Heart left ventricle (tissue), 16 donors: ENCODE results near the gene LONP1. TPM values are rescaled to one million over a fixed set of nuclear protein-coding genes. Genes with fewer than 3 reads are reported as not detected.

Experiments
- ATAC-seq, 4 donors: fragments of 200-7000 bp; cut with Tn5 transposase; one replicate each; pipeline ENCODE4 v1.9.1; 2020 to 2022; ENCODE audit warnings: moderate library complexity in 4 of 4, mild to moderate bottlenecking in 3 of 4, moderate number of reproducible peaks in 1 of 4
- DNase-seq, 5 donors: peaks; one replicate each; pipeline ENCODE4 v3.0.0-alpha.2; 2020
- H3K27ac ChIP-seq, 12 donors: fragments of 200-600 bp; sonication (generic) in 4 of 12; one replicate each; pipeline versions ENCODE4 v1.5.0 to v1.8.0; 2016 to 2022; ENCODE audit warnings: mild to moderate bottlenecking in 2 of 12
- H3K27me3 ChIP-seq, 9 donors: fragments of 200-600 bp; sonication (generic) in 2 of 9; one replicate each; pipeline versions ENCODE4 v1.5.1 to v1.8.0; 2016 to 2022; ENCODE audit warnings: mild to moderate bottlenecking in 3 of 9
- H3K36me3 ChIP-seq, 9 donors: fragments of 200-600 bp; sonication (generic) in 2 of 9; one replicate each; pipeline versions ENCODE4 v1.5.0 to v1.8.0; 2018 to 2022; ENCODE audit warnings: mild to moderate bottlenecking in 2 of 9
- H3K4me1 ChIP-seq, 12 donors: fragments of 200-600 bp; sonication (generic) in 4 of 12; one replicate each; pipeline versions ENCODE4 v1.5.0 to v1.8.0; 2016 to 2022; ENCODE audit warnings: mild to moderate bottlenecking in 3 of 12
- H3K4me3 ChIP-seq, 12 donors: fragments of 200-600 bp; sonication (generic) in 4 of 12; one replicate each; pipeline versions ENCODE4 v1.5.0 to v1.8.0; 2017 to 2022; ENCODE audit warnings: mild to moderate bottlenecking in 9 of 12, moderate library complexity in 4 of 12
- H3K9me3 ChIP-seq, 12 donors: fragments of 200-600 bp; sonication (generic) in 4 of 12; one replicate each; pipeline versions ENCODE4 v1.5.0 to v1.8.0; 2016 to 2022; ENCODE audit warnings: mild to moderate bottlenecking in 1 of 12
- POLR2A ChIP-seq, 2 donors: fragments of 450-650 bp; IDR thresholded peaks; one replicate each; pipeline ENCODE4 v1.6.1; 2017; ENCODE audit warnings: antibody characterized with exemption in 2 of 2, mild to moderate bottlenecking in 2 of 2, moderate library complexity in 2 of 2
- WGBS, 4 donors: extraction: QIAGEN DNeasy Blood & Tissue Kit in 2 of 4; methylation state at CpG; one replicate each; pipeline versions ENCODE4 v1.1.5 to v1.1.7; 2013 to 2018; 5-methylcytosine and 5-hydroxymethylcytosine counted together
- intact Hi-C, 10 donors: fragments of 100-400 bp; cut with DNase I; formaldehyde crosslinking; loops; one replicate each; pipeline versions ENCODE4 v1.11.1 to v1.14.2; 2022
- polyA plus RNA-seq, 2 donors: library from polyadenylated mRNA; stranded (reverse); fragments of 200-250 nt; gene quantifications; one replicate each; pipeline ENCODE4 v1.2.3, GENCODE V29; 2013
- total RNA-seq, 9 donors: library from RNA; depleted of rRNA in 2 of 9; stranded (reverse); fragments of >200 nt in 2 of 9; fragmentation: NEBNext Ultra II Directional in 3 of 9; extraction: Animal tissue kit (Norgen Biotek cat#: 25700) in 3 of 9; gene quantifications; one replicate each; pipeline versions ENCODE4 v1.1.0 to v1.2.4, GENCODE V29; 2016 to 2023
- TF ChIP-seq, protein P1 (sequence below), 12 donors: fragments of 200-600 bp; sonication (generic) in 4 of 12; IDR thresholded peaks; one replicate each; pipeline versions ENCODE4 v1.5.0 to v1.8.0; 2018 to 2022; ENCODE audit warnings: antibody characterized with exemption in 12 of 12, mild to moderate bottlenecking in 5 of 12
- donor health status: ischemic (EF 13 %, LVEDD 7.1; RV severe dilation, severe dysfunction).
- donor health status: healthy with polysubstance abuse.
- donor health status: DM: no; HTN: yes; CAD: no.
- donor health status: DM: no; HTN: no; CAD: no.
- donor health status: ischemic (EF 25% LVEDD 6.9; RV normal size, moderate dysfunction).
- donor health status: ischemic (EF 25% LVEDD 5.7; RV mildly dilated, moderate dysfunction).
- donor health status: healthy.
- donor health status: DM: yes; HTN: yes; CAD: no.
- donor health status: ischemic (EF 35%, LVEDD 5.7; RV mildly dilated, moderate dysfunction).
- donor health status: nonischemic (EF 11% LVEDD 7.7; RV severe dilation, severe dysfunction).
- donor health status: DM: yes; HTN: yes; CAD: no.
- donor health status: PGD.
- donor health status: ischemic (EF 29% LVEDD 5.4; RV normal size, mild dysfunction).
- donor health status: nonischemic (EF 23%, LVEDD 6.1; RV moderate dilation, normal function).

LONP1 gene
- total and polyA plus RNA-seq, 11 donors: 61.2 to 123 (median 94.6) TPM

DNA sequence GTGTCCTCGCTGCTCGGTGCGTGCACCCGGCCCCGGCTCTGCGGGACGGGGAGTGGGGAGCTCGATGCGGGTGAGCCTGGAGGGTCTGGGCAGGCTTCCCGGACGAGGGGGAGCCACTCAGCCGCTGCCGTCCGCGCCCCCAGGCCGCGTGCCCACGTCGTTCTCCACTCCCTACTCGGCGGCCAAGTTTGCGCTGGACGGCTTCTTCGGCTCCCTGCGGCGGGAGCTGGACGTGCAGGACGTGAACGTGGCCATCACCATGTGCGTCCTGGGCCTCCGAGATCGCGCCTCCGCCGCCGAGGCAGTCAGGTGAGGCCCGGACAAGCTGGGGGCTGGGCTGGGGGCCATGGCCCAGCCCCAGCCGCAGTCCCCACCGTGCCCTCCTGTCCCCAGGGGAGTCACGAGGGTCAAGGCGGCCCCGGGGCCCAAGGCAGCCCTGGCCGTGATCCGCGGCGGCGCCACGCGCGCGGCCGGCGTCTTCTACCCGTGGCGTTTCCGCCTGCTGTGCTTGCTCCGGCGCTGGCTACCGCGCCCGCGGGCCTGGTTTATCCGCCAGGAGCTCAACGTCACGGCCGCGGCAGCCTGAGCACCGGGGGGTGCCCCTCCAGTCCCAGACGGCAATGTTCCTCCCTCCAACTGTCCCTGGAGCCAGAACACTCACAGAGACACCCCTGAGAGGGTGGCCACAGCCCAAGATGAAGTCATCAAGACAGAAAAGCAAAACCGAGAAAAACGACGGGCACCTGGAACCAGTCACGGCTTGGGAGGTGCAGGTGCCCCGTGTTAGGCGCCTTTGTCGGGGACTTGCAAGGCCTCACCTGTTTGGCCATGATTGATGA, 32.4 kb downstream of the LONP1 start:
- Histone ChIP-seq H3K36me3 (peaks cover 0 to 12% (median 9%) of the 10 kb centered on the region in 9 donors), H3K4me1 (peaks cover 4 to 44% (median 22%) of the 10 kb centered on the region in 12 donors), H3K4me3 (peak overlapping the region in 11 of 12 donors; percentile 43 to 83 (median 69)), H3K27ac (peak overlapping the region in 8 of 12 donors; percentile 21 to 87 (median 78)), H3K27me3 (no peaks in the 10 kb centered on the region), H3K9me3 (no peaks in the 10 kb centered on the region)
- intact Hi-C loops: loop anchor here in 2 of 10 donors (10.0 kb wide), 2 partner anchors 107 to 1847 kb away; partner anchors contain the start of genes DUS3L (in 1 of the 2) and PNPLA6 (in 1 of the 2)
- DNase-seq (peak in 2 of 5 donors; percentile 39 to 46), ATAC-seq (no peak)
- 45 to 56% (median 47%) methylated on average over 47 to 76 of the region's 76 CpGs for WGBS, 4 donors
- TF ChIP-seq POLR2A (IDR thresholded peaks at IDR 0.05): no peak
- TF ChIP-seq, protein P1, sequence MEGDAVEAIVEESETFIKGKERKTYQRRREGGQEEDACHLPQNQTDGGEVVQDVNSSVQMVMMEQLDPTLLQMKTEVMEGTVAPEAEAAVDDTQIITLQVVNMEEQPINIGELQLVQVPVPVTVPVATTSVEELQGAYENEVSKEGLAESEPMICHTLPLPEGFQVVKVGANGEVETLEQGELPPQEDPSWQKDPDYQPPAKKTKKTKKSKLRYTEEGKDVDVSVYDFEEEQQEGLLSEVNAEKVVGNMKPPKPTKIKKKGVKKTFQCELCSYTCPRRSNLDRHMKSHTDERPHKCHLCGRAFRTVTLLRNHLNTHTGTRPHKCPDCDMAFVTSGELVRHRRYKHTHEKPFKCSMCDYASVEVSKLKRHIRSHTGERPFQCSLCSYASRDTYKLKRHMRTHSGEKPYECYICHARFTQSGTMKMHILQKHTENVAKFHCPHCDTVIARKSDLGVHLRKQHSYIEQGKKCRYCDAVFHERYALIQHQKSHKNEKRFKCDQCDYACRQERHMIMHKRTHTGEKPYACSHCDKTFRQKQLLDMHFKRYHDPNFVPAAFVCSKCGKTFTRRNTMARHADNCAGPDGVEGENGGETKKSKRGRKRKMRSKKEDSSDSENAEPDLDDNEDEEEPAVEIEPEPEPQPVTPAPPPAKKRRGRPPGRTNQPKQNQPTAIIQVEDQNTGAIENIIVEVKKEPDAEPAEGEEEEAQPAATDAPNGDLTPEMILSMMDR (IDR thresholded peaks at IDR 0.05): peak in 3 of 12 donors; percentile 1 to 22 (median 3)

DNA sequence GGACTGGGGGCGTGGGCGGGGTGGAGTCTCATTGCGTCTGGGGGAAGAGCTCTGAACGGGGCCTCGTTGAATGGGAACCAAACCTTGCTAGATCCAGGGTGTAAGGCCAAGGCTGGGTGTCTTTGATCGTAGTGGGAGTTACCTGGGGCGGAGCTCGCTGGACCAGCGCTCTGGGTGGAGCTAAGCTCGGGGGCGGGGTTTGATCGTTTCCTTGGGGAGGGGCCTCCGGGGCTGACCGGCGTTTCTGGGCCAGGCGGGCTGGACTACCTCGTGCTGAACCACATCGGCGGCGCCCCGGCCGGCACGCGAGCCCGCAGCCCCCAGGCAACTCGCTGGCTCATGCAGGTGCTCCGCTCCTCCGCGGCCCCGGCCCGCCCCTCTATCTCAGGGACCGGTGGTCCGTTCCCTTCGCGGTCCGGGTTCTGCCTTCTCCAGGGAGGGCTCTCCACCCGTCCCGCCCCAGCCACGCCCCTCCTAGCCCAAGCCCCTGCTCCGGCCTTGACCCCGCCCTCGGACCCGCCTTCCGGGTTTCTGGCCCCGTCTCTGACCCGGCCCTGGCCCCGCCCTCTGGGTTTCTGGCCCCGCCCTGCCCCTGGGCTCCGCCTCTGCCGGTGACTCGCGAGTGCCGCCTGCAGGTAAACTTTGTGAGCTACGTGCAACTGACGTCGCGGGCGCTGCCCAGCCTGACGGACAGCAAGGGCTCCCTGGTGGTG, 33.1 kb downstream of the LONP1 start:
- peaks cover 0 to 4% (median 1%) of the 10 kb centered on the region in 9 donors for H3K36me3 ChIP-seq
- DNase-seq: peak; percentile 98 to 100 (median 99)
- H3K4me3 ChIP-seq: peak overlapping the region; percentile 40 to 83 (median 66)
- intact Hi-C loops: loop anchor here in 2 of 10 donors (10.0 kb wide), 2 partner anchors 108 to 1848 kb away; partner anchors contain the start of genes DUS3L (in 1 of the 2) and PNPLA6 (in 1 of the 2)
- TF ChIP-seq, protein P1 (IDR thresholded peaks at IDR 0.05): peak; percentile 73 to 92 (median 82)
- peak in 1 of 2 donors; percentile 36 for TF ChIP-seq POLR2A (IDR thresholded peaks at IDR 0.05)
- ATAC-seq: peak; percentile 68 to 85 (median 84)
- 1 to 5% (median 2%) methylated on average over 13 to 59 of the region's 59 CpGs for WGBS, 4 donors
- peak overlapping the region in 11 of 12 donors; percentile 40 to 87 (median 79) for H3K27ac ChIP-seq
- H3K4me1 ChIP-seq: peaks cover 1 to 36% (median 15%) of the 10 kb centered on the region in 12 donors
- no peaks in the 10 kb centered on the region for H3K9me3 ChIP-seq
- no peaks in the 10 kb centered on the region for H3K27me3 ChIP-seq

DNA sequence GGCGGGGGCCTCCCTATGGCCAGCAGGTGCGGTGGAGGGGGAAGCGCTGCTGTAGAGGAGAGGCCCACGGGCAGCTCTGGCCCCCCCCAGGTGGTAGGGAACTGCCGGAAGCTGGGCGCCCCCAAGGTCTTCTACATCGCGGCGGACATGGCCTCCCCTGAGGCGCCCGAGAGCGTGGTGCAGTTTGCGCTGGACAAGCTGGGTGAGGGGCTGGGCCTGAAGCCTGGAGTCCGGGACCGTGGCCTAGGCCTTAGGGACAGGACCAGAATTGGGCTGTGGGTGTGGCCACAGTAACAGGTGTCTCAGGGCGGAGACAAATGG, 33.7 kb downstream of the LONP1 start:
- Histone ChIP-seq H3K27me3 (no peaks in the 10 kb centered on the region), H3K4me1 (peaks cover 0 to 31% (median 12%) of the 10 kb centered on the region in 12 donors), H3K27ac (peak overlapping the region in 11 of 12 donors; percentile 40 to 87 (median 79)), H3K36me3 (no peaks in the 10 kb centered on the region), H3K4me3 (peak overlapping the region; percentile 40 to 83 (median 66)), H3K9me3 (no peaks in the 10 kb centered on the region)
- TF ChIP-seq, protein P1 (IDR thresholded peaks at IDR 0.05): no peak
- no peak for TF ChIP-seq POLR2A (IDR thresholded peaks at IDR 0.05)
- ATAC-seq (no peak), DNase-seq (peak in 1 of 5 donors; percentile 78)
- intact Hi-C loops: loop anchor here in 2 of 10 donors (10.0 kb wide), 2 partner anchors 109 to 1849 kb away; partner anchors contain the start of genes DUS3L (in 1 of the 2) and PNPLA6 (in 1 of the 2)
- 35 to 47% (median 44%) methylated on average over 6 to 16 of the region's 16 CpGs for WGBS, 4 donors
